Memory B cell (primary cell): Measurements from ENCODE around the gene AKTIP.
"Not testable (repeated sequence)": the region's sequence is repeated elsewhere in the genome, so short reads cannot be mapped to it uniquely, and the experiment has no call there.

Experiments
- ATAC-seq: fragments of 150-1000 bp; cut with Tn5 transposase; 2 replicates; pipeline ENCODE4 v1.10.0; 2021; ENCODE audit warnings: low read depth, mild to moderate bottlenecking, moderate library complexity
- DNase-seq, 2 donors: peaks; one replicate each; pipeline ENCODE4 v3.0.0; 2022; ENCODE audit warnings: low spot score in 2 of 2
- H3K27ac Mint-ChIP-seq: one replicate; pipeline ENCODE4 v1.8.0; 2022; ENCODE audit warnings: mild to moderate bottlenecking, moderate library complexity, mixed read lengths
- H3K27me3 Mint-ChIP-seq: one replicate; pipeline ENCODE4 v1.8.0; 2022; ENCODE audit warnings: mixed read lengths
- H3K36me3 Mint-ChIP-seq: one replicate; pipeline ENCODE4 v1.8.0; 2022; ENCODE audit warnings: mild to moderate bottlenecking, mixed read lengths
- H3K4me1 Mint-ChIP-seq: one replicate; pipeline ENCODE4 v1.8.0; 2022; ENCODE audit warnings: mixed read lengths
- H3K4me3 Mint-ChIP-seq: one replicate; pipeline ENCODE4 v1.8.0; 2022; ENCODE audit warnings: mild to moderate bottlenecking, moderate library complexity, mixed read lengths
- H3K9me3 Mint-ChIP-seq: one replicate; pipeline ENCODE4 v1.8.0; 2022; ENCODE audit warnings: mixed read lengths

Gene AKTIP

DNA sequence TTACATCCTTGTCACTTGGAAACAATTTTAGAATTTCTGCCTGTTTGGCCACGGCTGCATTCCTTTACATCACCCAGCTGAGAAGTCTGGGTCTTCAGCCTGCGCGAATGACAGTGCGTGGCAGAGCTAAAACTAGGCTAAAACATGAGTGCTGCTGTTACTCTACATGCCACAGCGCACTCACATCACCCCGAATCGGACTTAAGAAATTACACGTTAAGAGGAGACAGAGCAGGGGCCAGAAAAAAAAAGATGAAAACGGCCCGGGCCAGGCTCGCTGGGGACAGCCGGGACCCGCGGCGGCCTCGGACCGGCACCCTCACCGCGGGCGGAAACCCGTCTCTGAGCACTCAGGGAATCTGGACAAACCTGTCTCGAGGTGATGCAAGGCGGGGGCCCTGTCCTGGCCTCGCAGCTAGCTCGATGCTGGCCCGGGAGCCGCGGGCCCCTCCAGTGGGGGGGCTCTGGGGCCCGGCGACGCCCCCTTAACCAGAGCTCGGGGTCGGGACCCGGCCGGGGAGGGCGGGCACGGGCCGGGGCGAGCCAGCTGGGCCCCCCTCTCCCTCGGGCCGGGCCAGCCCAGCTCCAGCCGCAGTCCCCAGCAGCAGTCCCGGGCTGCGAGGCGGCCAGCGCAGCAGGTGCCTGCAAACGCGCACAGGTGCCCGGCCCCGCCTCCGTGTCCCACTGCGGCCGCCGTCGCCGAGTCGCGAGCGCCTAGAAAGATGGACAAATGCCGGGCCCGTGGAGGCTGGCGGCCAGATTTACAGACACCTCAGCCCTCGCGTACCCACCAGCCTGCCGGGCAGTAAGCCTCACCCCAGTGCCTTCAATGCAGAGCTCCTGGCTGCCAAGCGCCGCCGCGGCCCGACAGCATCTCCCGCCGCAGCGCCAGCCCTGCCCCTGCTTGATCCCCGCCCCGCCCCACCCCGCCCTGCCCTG lies at the start of gene AKTIP:
AKTIP (minus strand) TSS at position 879 of the 939 bp plus-strand sequence. CDS start 2,950 bp downstream, outside the sequence.
- H3K4me1 Mint-ChIP-seq = peaks cover 22% of the 10 kb centered on the region
- peak in 1 of 2 donors; percentile 76 for DNase-seq

GRCh38 chr16:53549970-53550690 lies 47.1 kb upstream of the AKTIP start:
- no peak overlapping the region for H3K4me3 Mint-ChIP-seq
- H3K27ac Mint-ChIP-seq = no peak overlapping the region

More for the DNA sequence above, at the start of gene AKTIP:
- H3K27ac Mint-ChIP-seq = peak within 1 kb of the TSS; percentile 86
- peak; percentile 31 for ATAC-seq
- peak within 1 kb of the TSS; percentile 92 for H3K4me3 Mint-ChIP-seq
- no peaks in the 10 kb centered on the region for H3K9me3 Mint-ChIP-seq
- H3K27me3 Mint-ChIP-seq = no peaks in the 10 kb centered on the region
- peaks cover 4% of the 10 kb centered on the region for H3K36me3 Mint-ChIP-seq

DNA sequence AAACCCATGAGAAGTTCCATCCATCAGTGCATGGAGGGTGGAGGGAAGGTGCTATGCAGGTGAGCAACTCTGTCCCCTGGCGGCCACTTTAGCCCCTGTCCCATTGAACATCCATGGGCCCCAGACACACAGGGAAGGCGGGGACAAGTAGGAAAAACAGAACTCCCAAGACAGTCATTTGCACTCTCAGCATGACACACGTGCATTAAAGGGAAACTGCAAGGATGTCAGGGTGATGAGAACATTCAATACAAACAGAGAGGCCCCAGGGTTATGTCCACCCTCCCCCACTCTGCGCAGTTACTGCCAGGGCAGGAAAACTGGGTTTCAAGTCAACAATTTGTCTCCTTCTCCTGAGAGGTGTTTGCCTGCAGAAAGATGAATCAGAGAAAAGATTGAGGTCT lies 44.0 kb upstream of the AKTIP start:
- ATAC-seq (no peak), DNase-seq (no peak)
- Mint-ChIP-seq H3K27ac (no peak overlapping the region), H3K27me3 (peaks cover 14% of the 10 kb centered on the region), H3K36me3 (no peaks in the 10 kb centered on the region), H3K9me3 (no peaks in the 10 kb centered on the region), H3K4me1 (peaks cover 6% of the 10 kb centered on the region), H3K4me3 (no peak overlapping the region)

More at GRCh38 chr16:53549970-53550690, 47.1 kb upstream of the AKTIP start:
- Mint-ChIP-seq H3K9me3 (no peaks in the 10 kb centered on the region), H3K27me3 (peaks cover 9% of the 10 kb centered on the region), H3K36me3 (no peaks in the 10 kb centered on the region), H3K4me1 (peaks cover 4% of the 10 kb centered on the region)
- ATAC-seq = peak; percentile 93
- peak; percentile 37 to 38 for DNase-seq

DNA sequence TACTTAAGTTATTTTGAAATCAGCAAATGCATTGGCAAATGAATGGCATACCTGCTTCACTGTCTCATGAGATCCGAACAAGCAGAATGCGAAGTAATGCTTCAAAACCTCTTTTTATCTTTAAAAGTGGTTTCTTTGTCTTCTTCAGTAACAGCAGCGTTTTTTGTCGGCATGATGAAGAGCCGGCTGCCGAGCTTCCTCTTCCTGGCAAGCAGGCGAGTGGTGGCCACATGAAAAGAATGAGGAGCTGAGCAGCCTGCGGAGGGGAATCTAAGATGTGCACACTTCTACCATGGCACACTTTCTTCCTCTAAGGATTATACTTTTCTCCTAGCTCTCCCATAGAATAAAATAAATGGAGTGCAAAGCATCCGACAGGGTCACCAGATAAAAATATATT lies 42.4 kb upstream of the AKTIP start:
- no peak overlapping the region for H3K4me3 Mint-ChIP-seq
- H3K36me3 Mint-ChIP-seq = no peaks in the 10 kb centered on the region
- no peak overlapping the region for H3K27ac Mint-ChIP-seq
- H3K27me3 Mint-ChIP-seq = peaks cover 6% of the 10 kb centered on the region
- peaks cover 7% of the 10 kb centered on the region for H3K4me1 Mint-ChIP-seq
- H3K9me3 Mint-ChIP-seq = no peaks in the 10 kb centered on the region
- no peak for DNase-seq
- ATAC-seq = no peak

- peaks cover 7% of the 10 kb centered on the region for H3K4me1 Mint-ChIP-seq
- no peak overlapping the region for H3K4me3 Mint-ChIP-seq
- ATAC-seq (no peak), DNase-seq (no peak)
- peaks cover 5% of the 10 kb centered on the region for H3K27me3 Mint-ChIP-seq
- no peak overlapping the region for H3K27ac Mint-ChIP-seq
- no peaks in the 10 kb centered on the region for H3K36me3 Mint-ChIP-seq
- no peaks in the 10 kb centered on the region for H3K9me3 Mint-ChIP-seq
Measured at GRCh38 chr16:53542283-53542682, 39.3 kb upstream of the AKTIP start.

DNA sequence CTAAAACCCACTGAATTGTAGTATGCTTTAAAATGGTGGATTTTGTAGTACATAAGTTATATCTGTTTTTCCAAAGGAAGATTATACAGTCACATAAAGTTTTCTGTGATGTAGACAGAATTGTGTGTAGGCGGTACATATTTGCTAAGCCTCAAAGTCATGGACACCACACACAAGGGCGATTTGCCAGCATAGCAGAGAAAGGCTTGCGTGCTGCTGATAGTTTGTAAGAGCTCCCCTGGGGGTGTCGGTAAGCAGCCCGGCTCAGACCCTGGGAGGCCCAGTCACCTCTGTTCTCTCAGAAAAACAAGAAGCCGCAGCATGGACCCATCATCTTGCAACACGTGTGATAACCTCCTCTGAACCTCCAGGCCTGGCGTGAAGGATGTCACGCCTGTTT lies 38.3 kb upstream of the AKTIP start:
- no peaks in the 10 kb centered on the region for H3K36me3 Mint-ChIP-seq
- H3K27me3 Mint-ChIP-seq = peaks cover 5% of the 10 kb centered on the region
- H3K27ac Mint-ChIP-seq = no peak overlapping the region
- H3K4me1 Mint-ChIP-seq = peaks cover 3% of the 10 kb centered on the region
- no peak for DNase-seq
- no peak for ATAC-seq
- no peaks in the 10 kb centered on the region for H3K9me3 Mint-ChIP-seq
- H3K4me3 Mint-ChIP-seq = no peak overlapping the region

- DNase-seq, H3K9me3 Mint-ChIP-seq, H3K27me3 Mint-ChIP-seq, H3K4me3 Mint-ChIP-seq, H3K27ac Mint-ChIP-seq, H3K36me3 Mint-ChIP-seq, ATAC-seq, H3K4me1 Mint-ChIP-seq: not testable (repeated sequence)
Measured at GRCh38 chr16:53539759-53540718, 37.0 kb upstream of the AKTIP start.

DNA sequence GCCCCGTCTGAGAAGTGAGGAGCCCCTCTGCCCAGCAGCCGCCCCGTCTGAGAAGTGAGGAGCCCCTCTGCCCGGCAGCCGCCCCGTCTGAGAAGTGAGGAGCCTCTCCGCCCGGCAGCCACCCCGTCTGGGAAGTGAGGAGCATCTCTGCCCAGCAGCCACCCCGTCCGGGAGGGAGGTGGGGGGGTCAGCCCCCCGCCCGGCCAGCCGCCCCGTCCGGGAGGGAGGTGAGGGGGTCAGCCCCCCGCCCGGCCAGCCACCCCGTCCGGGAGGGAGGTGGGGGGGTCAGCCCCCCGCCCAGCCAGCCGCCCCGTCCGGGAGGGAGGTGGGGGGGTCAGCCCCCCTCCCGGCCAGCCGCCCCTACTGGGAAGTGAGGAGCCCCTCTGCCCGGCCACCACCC lies 36.3 kb upstream of the AKTIP start:
- not testable (repeated sequence) for H3K27me3 Mint-ChIP-seq, H3K27ac Mint-ChIP-seq, H3K9me3 Mint-ChIP-seq, ATAC-seq, DNase-seq, H3K36me3 Mint-ChIP-seq, H3K4me3 Mint-ChIP-seq, H3K4me1 Mint-ChIP-seq

DNA sequence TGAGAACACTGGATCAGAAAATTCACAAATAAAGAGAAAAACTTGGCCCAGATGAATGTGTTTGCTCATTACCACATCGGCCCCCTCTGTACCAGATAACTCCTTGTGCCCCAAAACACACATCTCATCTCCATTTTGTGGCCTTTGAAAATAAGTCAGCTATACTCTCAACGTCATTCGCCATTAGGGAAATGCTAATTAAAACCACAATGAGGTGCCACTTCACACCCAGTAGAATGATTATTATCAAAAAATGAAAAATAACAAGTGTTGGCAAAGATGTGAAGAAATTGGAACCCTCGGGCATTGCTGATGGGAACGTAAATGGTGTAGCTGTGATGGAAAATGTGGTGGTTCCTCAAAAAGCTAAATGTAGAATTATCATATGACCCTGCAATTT lies 34.6 kb upstream of the AKTIP start:
- Mint-ChIP-seq H3K27me3 (no peaks in the 10 kb centered on the region), H3K36me3 (no peaks in the 10 kb centered on the region), H3K9me3 (no peaks in the 10 kb centered on the region), H3K4me1 (peaks cover 14% of the 10 kb centered on the region), H3K4me3 (no peak overlapping the region), H3K27ac (no peak overlapping the region)
- ATAC-seq = no peak
- no peak for DNase-seq

GRCh38 chr16:53534206-53534605 lies 31.2 kb upstream of the AKTIP start:
- no peaks in the 10 kb centered on the region for H3K27me3 Mint-ChIP-seq

GRCh38 chr16:53530741-53531140 lies 27.7 kb upstream of the AKTIP start:
- DNase-seq (no peak), ATAC-seq (no peak)
- H3K36me3 Mint-ChIP-seq = no peaks in the 10 kb centered on the region
- no peak overlapping the region for H3K4me3 Mint-ChIP-seq
- H3K4me1 Mint-ChIP-seq = peaks cover 16% of the 10 kb centered on the region
- no peaks in the 10 kb centered on the region for H3K9me3 Mint-ChIP-seq
- H3K27ac Mint-ChIP-seq = no peak overlapping the region
- no peaks in the 10 kb centered on the region for H3K27me3 Mint-ChIP-seq

More at GRCh38 chr16:53534206-53534605, 31.2 kb upstream of the AKTIP start:
- DNase-seq (no peak), ATAC-seq (no peak)
- Mint-ChIP-seq H3K4me3 (no peak overlapping the region), H3K9me3 (no peaks in the 10 kb centered on the region), H3K27ac (peak overlapping the region; percentile 1), H3K36me3 (no peaks in the 10 kb centered on the region), H3K4me1 (peaks cover 11% of the 10 kb centered on the region)

DNA sequence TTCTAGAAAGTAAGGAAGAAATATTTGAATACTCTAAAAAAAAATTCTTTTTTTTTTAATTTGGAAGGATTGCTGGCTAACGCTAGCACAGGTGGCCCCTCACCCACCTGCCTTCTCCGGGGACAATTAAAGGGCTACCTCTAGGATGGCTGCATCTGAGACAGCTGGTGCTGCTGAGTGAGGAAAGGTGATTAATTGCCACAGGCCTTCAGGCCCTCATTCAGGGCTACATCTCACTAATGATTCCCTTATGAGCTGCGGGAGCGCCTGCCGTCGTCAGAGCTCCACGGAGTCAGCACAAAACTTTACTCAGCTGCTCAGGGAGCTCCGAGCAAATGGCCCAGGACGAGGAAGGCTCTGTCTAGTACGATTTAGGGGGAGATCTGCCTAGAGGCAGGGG lies 27.0 kb upstream of the AKTIP start:
- no peak overlapping the region for H3K27ac Mint-ChIP-seq
- ATAC-seq (no peak), DNase-seq (no peak)
- no peaks in the 10 kb centered on the region for H3K9me3 Mint-ChIP-seq
- H3K4me1 Mint-ChIP-seq = peaks cover 16% of the 10 kb centered on the region
- H3K4me3 Mint-ChIP-seq = no peak overlapping the region
- H3K27me3 Mint-ChIP-seq = no peaks in the 10 kb centered on the region
- H3K36me3 Mint-ChIP-seq = no peaks in the 10 kb centered on the region

DNA sequence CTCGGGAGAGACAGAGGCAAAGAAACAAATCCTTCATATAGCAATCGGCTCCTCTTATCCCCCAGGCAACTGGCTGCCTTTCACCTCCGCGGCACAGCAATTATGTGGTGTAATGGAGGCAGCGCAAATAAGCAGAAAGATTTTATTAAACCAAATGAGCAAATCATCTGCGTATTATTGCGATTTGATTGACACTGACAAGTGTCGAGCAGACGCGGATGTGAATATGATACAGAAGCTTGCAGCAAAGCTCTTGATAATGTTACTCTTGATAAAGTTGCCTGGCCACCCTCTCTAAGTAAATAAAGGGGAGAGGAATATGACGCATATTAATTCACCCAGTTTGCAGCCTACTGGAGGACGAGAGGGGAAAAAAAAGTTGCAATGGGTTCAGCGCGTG lies 26.5 kb upstream of the AKTIP start:
- no peak overlapping the region for H3K4me3 Mint-ChIP-seq
- H3K27ac Mint-ChIP-seq = no peak overlapping the region
- ATAC-seq = no peak

More for the DNA sequence above, 26.5 kb upstream of the AKTIP start:
- H3K9me3 Mint-ChIP-seq = no peaks in the 10 kb centered on the region
- DNase-seq = no peak
- peaks cover 12% of the 10 kb centered on the region for H3K4me1 Mint-ChIP-seq
- no peaks in the 10 kb centered on the region for H3K27me3 Mint-ChIP-seq
- no peaks in the 10 kb centered on the region for H3K36me3 Mint-ChIP-seq
